DOHH2 (cell line): ENCODE results near the gene C19orf67.

Source experiments
- CTCF ChIP-seq: fragments of 200-600 bp; sonication (generic); IDR thresholded peaks from one replicate; pipeline ENCODE4 v1.5.1; 2014; ENCODE audit warnings: antibody characterized with exemption, mild to moderate bottlenecking, low read depth, low read length; ENCODE audit not compliant: poor library complexity, severe bottlenecking
- EZH2phosphoT487 ChIP-seq: fragments of 200-600 bp; sonication (generic); IDR thresholded peaks from 2 replicates; pipeline ENCODE4 v1.6.1; 2017; ENCODE audit warnings: borderline replicate concordance, mild to moderate bottlenecking, antibody characterized with exemption, low read length, moderate library complexity, mixed read lengths

- no peak for TF ChIP-seq CTCF
- TF ChIP-seq EZH2phosphoT487 = no peak
Measured at GRCh38 chr19:14054721-14055120, 30.9 kb downstream of the C19orf67 start.
